KBM-7 (cell line): ENCODE data around the gene ADORA2B.

Source experiments
- DNase-seq: peaks from one replicate; pipeline ENCODE4 v3.0.0-alpha.2; 2015
- in situ Hi-C: fragments of 300-500 bp; cut with MboI; formaldehyde crosslinking; loops from 2 replicates; pipeline ENCODE4 v1.14.3; 2020; ENCODE audit warnings: low sequenced_read_pairs, low pct_unique_long_range_greater_than_20kb, mixed read lengths

Gene ADORA2B

DNA sequence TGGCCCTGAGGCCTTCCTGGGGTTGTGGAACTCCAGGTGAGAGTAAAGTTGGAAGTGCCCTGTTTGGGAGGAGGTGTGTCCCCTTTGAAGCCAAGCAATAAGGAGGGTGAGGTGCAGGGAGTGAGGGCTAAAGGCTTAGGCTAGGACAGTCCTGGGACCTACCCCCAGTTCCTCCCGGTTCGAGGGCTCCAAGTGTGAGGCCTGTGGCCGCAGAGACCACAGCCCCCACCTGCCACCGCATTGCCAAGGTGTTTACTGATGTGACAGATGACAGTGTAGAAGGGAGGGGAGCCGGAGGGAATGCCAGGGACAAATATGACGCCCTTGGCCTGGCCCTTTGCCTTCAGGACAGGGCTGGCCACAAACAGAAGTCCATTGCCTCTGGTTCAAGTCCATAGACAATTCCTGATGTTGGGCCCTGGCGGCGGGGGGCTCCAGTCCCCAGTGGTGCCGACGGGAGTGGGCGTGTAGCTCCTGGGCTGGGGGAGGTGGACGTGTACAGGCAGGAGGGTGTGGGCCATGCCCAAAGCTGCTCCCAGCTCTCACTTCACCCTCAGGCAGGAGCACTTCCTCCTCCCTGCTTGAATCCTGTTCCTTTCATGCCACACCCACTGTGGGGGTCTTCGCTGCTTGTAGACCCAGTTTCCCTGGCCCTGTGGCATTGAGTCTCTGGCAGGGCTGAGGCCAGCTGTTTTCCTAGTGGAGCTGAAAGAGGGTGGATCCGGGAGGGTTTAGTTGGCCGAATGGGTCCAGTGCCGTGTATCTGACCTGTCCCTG, 3.2 kb downstream of the ADORA2B start:
- in situ Hi-C loops = no loop called here
- DNase-seq = no peak

DNA sequence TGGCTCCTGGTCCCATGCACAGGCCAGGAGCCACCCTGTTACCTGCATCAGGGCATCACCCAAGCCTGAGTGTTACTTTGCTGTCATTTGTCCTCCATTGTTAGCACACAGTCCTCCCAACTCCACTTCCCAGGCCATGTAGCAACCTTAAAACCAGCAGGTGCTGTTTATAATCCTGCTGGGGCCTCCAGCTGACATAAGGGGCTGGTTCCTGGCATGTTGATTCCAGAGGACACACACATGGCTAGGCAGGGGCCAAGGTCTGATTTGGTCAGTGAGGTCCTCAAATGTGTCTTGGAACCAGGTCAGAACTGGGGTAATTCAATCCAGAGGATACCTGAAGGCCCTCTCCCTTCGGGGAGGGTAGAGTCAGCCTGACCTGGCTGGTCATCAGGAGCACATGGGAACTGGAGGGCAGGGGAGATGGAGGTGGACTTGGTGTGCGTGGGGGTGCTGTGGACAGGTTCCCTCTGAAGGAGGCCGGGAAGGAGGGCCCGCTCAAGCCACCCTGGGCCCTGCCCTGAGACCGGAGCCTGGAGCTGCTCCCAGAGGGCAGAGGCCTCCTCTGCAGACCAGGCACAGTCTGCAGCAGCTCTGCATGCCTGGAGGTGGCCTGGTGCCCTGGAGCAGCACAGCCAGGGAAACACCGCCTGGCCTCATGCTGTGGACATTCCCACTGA, 6.6 kb downstream of the ADORA2B start:
- in situ Hi-C loops = no loop called here
- DNase-seq = no peak

DNA sequence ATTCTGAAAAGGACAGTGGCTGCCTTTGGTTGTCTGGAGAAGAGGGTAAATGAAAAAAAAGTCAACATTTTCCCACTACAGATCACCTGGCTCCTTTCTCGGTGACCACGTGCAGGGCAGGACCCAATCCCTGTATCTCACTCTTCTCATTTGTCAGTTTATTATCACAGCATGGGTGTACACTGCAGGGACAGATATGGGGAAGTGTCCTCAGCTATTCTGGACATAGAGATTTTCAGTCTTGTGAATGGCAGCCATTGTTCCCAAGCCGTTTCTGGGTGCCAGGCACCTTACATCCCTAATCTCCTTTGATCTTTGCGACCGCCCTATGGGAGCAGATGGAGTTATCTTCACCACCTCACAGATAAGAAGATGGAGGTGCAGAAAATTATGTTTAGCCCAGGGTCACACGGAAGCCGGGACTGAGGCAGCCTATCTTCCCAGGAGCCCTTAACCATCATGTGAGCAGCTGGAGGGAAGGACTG, 7.2 kb downstream of the ADORA2B start:
- in situ Hi-C loops = no loop called here
- DNase-seq = no peak

DNA sequence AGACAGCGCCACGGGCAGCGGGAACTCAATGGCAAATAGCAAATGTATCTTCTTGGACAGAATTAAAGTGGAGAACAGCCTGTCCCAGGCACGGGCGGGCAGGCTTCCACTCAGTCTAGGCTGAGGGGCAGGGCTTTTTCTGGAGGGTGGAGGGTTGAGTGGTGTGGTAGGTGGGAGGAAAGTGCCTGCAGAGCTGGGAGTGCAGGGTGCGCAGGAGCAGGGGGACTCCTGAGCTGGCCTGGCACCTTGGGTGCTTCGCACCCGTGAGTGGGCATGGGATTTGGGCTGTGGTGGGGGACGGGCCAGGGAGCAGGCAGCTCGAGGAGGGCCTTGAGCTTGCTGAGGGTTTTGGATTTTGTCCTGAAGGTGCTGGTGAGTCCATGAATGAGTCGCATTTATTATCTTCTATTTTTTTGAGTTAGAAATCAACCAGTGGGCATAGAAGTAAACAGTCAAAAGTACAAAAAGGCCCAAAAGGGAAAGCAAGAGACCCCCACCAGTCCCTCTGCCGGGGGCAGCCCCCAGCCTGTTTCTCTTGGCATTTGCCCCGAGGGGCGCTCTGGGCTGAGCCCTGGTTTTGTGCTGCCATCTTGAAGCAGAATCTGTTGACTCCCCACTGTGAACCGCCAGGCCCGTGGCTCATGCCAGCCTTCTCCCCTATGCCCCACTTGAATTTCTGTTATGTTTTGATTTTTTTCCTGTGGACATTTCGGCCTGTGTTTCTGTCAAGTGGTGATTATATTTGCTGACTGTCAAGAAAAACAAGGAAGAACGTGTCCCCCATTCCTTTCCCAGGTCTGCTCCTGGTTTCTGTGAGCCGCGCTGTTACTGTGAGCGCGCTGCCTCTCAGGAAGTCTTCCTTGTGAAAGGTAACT, 8.2 kb downstream of the ADORA2B start:
- in situ Hi-C loops = no loop called here
- no peak for DNase-seq

DNA sequence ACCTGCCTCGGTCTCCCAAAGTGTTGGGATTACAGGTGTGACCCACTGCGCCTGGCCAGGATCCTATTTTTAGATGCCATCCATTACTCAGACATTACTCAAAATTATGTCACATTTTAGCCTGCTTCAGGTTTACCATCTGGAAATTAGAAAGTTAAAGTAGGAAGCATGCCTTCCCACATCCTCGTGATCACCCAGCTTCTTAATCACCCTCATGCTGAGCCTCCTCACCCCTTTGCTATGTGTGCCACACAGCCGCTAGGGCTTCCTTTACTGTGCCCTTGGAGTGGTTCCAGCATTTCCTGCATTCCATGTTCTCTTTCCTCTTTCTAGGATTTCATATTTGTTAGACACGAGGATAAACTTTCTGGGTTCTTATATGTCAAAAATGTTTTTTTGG, 9.3 kb downstream of the ADORA2B start:
- DNase-seq = no peak
- in situ Hi-C loops = no loop called here

DNA sequence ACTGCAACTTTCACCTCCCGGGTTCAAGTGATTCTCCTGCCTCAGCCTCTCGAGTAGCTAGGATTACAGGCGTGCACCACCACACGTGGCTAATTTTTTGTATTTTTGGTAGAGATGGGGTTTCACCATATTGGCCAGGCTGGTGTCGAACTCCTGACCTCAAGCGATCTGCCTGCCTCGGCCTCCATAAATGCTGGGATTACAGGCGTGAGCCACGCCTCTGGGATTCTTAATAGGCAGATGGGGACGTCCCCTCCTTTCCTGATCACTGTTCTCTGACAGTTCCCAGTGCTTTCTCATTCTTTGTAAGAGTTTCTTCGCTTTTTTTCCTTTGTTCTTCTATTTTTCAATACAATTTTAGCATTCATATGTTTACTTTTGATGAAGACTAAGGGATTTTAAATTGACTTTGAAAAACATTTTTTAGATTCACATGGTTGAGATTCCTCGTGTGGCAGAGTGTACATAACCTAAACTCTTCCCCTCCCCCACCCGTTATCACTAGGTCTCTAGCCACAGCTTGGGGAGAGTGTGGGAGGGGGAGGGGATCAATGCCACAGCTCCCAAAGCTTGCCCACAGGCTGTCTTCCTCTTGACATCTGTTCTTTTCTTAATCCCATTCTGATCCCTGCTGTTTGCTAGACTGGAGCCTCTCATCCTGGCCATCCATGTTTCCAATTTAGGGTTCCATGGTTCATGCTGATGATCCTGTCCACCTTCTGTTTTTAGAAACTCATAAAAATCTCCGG, 11.0 kb downstream of the ADORA2B start:
- in situ Hi-C loops = no loop called here
- DNase-seq = peak; percentile 75

DNA sequence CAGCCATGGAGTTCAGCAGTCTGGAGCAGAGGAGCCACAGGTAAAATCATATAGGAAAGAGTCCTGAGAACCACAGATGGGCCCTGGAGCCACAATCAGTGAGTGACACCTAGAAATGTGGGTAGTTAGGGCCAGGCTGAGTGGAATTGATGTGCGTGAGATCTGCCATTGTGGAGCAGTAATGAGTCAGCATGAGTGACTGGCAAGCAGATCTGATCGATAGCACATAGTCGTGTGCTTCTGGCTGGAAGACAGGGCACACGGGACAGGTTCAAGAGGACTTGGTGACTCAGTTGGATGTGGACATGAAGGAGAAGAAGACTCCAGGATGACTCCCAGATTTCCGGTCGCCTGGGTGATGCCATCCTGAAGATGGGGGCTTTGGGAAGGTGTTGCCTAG, 12.3 kb downstream of the ADORA2B start:
- in situ Hi-C loops = no loop called here
- DNase-seq = no peak

DNA sequence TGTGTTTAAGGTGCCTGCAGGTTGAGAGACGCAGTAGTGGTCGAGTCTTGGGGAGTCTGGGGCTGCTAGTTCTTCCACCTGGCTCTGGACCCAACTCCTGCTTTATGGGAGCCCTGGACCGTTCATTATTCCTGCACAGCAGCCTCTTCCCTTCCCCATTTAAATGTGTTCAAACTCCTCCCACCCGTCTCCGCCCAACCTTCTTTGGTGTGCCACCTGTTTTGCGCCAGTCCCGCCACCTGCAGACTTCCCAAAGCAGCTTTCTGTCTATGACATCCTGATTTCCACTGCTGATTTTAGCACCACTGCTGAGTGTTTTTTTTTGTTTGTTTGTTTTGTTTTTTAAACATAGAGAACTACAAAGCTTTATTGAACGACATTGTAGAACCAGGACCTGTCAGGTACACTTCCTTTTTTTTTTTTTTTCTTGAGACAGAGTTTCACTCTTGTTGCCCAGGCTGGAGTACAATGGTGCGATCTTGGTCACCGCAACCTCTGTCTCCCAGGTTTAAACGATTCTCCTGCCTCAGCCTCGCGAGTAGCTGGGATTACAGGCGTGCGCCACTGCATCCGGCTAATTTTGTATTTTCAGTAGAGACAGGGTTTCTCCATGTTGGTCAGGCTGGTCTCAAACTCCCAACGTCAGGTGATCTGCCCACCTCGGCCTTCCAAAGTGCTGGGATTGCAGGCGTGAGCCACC, 12.8 kb downstream of the ADORA2B start:
- DNase-seq = no peak
- in situ Hi-C loops = no loop called here

DNA sequence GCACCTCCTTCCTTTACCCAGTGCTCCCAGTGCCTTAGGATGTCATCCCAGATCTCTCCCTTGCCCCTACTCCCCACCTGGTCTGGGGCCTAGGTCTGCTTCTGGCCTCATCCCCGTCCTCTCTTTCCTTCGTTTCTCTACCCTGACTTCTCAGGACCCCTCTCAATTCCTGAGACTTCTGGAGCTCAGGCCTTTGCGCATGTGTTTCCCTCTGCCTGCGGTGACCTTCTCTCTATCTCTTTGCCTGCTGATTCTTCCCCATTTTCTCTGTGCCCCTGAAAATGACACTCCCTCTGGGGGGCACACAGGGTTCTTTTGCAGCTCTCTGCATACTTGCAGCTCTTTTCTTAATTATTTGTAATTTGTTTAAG, 13.5 kb downstream of the ADORA2B start:
- no peak for DNase-seq
- in situ Hi-C loops = no loop called here

DNA sequence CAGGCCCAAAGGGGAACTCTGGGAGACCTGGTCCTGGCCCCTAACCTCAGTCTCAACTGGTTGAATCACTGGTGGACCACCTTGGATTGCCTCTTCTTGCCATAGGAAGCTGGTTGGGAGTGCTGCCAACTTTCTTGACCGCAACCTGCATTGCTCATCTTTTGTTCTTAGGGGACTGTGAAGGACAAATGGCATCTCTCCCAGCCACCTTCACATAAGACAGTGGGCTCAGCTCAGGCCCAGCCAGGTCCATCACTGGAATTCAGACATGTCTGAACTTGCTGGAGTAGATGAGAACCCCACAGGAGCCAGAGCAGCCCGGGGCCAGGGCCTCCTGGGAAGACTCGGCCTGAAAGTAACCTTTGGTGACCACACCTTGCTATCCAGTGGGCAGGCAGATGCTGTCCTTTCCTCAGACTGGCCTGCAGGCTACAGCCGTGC, 18.8 kb downstream of the ADORA2B start:
- DNase-seq = no peak
- in situ Hi-C loops = no loop called here

DNA sequence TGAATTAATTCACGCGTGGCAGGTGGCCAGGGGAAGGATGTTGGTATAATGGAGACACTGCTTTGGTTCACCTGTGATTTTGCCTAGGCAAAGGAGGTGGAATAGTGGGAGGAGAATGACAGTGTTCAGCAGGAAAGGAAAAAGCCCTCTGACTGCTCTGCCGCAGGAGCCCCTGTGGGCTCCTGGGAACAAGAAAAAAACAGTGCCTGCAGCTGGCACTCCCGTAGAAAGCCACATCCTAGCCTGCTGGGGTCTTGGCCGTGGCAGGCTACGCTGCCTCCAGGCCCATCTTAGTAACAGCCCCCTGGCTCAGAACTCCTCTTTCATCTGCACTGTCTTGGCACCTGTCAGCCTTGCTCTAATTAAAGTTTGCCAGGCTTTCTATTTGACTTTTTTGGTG, 20.6 kb downstream of the ADORA2B start:
- in situ Hi-C loops = no loop called here
- DNase-seq = no peak

DNA sequence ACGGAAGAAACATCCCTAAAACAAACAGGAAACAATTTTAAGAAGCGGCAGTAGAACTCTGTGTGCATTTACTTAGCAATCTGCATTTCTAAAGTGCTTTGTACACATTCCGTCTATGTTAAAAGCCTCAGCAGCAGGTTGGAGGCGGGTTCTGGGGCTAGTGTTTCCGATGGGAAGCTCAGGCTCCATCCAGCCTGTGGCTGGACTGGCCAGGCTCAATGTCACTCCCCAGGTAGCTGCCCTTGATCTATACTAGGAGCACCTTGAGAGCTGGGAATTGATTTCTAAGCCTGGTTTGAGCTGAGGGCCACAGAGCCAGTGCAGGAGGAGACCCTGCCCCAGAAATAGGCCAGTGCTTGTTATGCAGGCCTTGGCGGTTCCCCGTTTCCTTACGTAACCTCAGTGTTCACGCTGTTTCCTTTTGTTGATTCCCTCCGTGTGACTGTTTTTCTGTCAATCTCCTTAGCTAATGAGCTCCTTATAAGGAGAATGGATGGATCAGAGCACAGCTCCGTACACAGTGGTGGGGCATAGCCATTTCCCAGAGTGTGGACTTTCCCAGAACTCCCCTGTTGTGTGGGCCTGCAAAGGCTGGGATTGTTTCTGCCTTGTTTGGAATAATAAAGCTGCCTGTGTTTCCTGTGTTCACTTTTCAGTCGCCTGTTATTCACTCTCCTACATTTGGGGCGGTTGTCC, 21.4 kb downstream of the ADORA2B start:
- peak; percentile 34 for DNase-seq
- in situ Hi-C loops = no loop called here

DNA sequence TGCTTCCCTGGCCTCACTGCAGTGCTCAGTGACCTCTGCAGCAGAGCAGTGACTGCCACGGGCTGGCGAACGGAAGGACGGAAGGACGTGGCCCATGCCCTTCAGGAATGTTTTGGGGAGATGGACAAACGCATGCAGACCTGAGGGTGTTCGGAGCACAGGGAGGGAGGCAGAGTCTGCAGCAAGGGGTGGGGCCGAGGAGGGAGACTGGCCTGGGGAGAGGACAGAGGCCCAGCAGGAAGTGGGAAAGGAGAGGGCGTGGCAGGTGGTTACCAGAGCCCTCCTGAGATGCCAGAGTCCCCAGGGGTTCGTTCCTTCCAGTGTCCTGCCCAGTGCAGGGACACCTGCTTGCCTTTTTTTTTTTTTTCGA, 21.9 kb downstream of the ADORA2B start:
- peak; percentile 38 for DNase-seq
- in situ Hi-C loops = no loop called here

DNA sequence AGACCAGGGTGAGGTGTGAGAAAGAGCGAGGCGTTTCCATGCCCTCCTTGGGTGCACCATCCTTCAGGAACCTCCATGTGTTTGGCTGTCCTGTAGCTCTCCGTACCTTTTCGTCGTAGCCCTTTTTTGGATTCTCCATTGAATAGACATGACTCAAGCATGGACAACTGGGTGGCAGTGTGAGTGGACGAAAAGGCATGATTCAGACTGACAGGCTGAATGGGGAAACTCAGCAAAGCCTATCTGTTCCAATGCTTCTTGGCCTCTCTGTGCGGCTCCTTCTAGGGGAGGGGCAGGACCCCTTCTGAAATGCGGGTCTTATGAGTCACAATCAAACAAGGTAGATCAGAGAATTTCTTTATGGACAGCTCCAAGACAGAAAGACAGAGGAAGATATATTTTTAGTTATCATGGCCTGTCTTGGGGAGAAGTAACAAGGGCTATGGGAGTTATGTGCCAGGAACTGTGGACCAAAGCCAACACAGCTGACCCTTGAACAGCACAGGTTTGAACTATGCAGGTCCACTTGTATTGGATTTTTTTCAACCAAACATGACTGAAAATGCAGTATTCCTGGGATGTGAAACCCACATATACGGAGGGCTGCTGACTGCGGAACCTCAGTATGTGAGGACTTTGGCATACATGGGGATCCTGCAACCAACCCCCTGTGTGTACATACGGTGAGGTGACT, 22.9 kb downstream of the ADORA2B start:
- in situ Hi-C loops = no loop called here
- no peak for DNase-seq

DNA sequence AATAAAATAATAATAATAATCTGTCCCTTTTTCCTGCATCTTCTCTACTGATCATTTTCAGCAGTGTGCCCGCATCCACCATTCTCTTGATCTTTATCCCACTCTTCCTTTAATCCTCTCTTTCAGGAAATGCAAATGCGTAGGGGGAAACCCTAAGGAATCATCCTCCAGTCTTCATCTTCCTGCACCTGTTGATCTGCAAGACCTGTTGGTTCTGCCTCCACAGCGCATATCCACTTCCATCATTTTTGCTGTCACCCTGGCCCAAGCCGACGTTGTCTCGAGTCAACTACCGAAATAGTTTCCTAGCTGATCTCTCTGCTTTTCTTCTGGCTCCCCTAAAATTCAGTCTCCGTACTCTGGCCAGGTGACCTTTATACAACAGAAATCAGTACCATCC, 24.5 kb downstream of the ADORA2B start:
- DNase-seq = no peak
- in situ Hi-C loops = no loop called here

DNA sequence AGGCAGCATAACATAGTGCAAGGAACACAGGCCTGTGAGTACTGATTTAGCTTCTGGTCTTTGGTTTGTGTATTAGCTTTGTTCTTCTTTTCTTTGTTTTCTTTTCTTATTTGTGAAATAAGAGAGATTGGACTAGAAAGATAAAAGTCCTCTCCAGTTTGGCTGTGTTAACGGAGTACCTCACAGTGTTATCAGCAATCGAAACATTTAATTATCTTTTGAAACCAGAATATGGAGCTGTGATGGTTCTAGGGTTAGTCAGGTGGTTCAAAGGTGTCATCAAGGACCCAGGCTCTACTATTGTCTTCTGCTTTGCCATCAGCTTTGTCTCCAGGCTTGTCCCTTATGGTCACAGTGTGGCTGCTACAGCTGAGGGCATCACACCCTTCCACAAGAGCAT, 25.6 kb downstream of the ADORA2B start:
- DNase-seq = no peak
- in situ Hi-C loops = no loop called here

DNA sequence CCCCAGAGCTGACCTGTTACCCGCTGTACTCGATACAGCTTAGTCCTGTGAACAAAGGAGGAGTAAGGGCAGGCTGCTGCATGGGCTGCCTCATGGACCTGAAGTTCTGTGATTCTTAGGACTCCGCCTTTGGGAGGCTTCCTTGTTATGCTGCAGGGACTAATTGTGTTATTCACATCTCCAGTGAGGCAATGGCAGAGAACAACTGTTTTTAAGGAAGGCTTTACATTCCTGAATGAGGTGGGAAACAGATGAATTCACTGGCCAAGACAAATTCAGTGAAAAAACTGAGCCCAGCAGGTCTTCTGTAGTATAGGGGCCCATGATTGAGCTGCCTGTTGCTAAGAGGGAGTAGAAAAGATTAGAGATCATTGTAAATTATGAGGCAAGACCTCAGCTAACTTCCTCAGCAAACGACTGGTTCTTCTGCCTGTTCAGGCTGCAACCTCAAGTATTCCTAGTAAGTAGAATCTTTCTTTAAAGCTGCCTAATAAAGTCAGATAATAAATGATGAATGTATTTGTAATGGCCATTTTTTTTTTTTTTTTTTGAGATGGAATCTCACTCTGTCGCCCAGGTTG, 26.3 kb downstream of the ADORA2B start:
- in situ Hi-C loops = no loop called here
- DNase-seq = no peak
